ENCODE data around the gene HDAC2.
"Not testable (repeated sequence)": the region's sequence is repeated elsewhere in the genome, so short reads cannot be mapped to it uniquely, and the experiment has no call there.

HDAC2 gene

DNA sequence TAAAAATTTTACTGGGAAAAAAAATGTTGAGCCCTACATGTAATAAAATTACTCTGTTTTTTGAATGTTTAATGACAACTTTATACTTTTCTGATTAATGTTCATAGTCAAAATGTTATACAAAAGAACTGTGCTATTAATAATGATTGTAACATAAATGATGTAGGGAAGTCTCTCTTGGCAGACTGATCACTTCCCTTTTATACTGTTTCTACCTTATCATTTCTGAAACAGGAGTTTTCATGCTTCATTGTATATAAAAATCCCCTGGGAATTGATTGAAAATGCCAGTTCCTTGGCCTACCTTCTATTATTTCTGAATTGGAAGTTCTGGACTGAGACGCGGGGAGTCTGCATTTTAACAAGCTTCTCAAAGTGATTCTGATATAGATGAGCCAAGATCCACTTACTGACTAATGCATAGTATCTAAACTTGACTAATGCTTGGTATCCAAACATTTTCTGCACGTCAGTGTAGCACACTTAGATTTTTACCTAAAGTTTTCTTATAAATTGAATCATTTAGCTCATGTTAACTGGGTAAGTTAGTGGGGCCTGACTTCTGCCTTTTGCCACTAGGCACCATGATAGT lies 7.2 kb upstream of the HDAC2 start:
- no peak for DNase-seq (ENCODE audit: low read depth)
- no peak overlapping the region for H3K4me3 ChIP-seq (ENCODE audit: low read depth, low read length)

DNA sequence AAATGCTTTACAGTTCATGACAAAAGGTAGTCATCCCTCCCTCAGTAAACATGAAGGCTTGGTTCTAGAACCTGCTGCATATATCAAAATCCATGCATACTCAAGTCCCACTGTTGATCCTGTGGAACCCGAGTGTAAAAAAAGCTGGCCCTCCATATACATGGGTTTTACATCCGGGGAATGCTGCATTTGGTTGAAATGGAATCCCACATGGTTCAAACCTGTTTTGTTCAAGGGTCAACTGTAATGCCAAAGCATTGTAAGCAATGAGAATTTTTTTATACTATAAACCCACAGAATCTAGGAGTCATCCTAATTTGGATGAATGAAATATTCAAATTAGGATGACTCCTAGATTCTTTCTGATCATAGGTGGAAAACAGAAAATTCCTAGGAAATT lies 5.9 kb upstream of the HDAC2 start:
- no peak for DNase-seq (ENCODE audit: low read depth)
- no peak overlapping the region for H3K4me3 ChIP-seq (ENCODE audit: low read depth, low read length)

DNA sequence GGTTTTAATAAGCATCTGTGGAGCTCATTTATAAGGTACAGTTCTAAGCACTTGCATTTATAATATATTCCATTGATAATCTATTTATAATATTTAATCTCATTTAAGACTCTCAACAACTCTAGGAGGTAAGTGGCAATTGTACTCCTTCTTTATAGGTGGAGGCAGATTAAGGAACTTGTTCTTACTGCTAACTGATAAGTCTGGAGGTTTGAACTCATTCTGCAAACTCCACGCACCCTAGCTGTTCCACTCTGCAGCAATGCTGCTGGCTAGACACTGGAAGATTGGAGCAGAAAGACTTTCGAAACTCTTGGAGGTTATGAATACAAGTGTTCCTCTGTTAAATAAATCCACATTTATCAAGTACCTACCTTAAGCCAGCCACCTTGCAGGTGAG lies 793 bp upstream of the HDAC2 start:
- no peak for DNase-seq (ENCODE audit: low read depth)
- H3K4me3 ChIP-seq (ENCODE audit: low read depth, low read length): peak overlapping the region; percentile 94

DNA sequence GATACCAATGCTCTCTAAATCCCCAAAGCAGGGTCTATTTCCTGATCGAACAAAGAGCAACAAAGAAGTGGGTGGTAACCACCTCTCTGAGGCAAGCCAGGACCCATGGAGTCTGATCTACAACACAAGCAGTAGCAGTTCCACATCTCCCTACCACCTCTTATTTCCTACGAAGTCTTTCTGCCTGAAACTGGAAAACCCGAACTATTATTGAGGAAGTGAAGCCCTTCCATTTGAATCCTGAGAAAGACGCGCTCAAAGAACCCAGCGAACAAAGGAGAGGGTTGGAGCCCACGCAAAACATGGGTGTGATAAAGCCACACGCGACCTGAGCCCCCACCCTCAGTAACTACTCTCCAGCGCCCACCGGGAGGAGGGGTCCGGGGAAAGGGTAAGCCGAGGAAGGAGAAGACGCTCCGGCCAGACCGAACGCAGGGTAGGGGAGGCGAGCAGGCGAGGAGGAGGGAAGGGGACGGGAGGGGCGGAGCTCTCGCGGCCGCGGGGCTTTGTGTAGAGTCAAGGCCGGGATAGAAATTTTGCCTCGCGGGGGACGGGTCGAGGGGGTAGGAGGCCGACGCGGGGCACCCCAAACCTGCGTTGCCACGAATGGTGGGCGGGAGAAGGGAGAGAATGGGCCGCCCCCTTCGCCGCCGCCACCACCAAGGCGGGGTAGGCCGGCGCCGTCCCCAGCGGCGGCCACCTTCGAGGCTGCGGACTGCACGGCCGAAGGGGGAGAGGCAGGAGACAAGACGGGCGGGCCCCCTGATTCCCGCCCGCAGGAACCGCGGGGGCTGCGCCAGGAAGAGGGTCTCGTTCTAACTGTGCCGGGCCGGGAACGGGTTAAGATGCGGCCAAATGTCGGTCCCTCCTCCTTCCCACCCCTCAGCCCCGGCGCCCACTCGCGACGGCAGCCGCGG lies 802 bp downstream of the HDAC2 start:
- no peak for DNase-seq (ENCODE audit: low read depth)
- peak overlapping the region; percentile 94 for H3K4me3 ChIP-seq (ENCODE audit: low read depth, low read length)

DNA sequence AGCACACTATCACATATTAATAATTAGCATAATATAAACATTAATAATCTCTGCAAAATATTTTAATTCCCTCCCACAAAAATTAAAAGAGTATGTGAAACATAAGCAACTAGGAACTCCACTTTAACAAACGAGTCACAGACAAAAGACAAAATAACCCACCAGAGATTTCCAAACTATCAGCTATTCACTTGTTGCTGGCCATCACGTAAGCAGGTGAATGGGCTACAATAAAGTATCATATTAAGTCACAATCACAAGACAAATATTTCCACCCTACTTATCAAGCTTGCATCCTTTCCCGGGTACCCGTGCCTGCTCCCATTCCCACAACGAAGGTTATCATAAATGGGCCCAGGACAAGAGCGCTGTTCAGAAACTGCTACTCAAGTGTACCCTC lies 2.5 kb downstream of the HDAC2 start:
- DNase-seq (ENCODE audit: low read depth): no peak
- H3K4me3 ChIP-seq (ENCODE audit: low read depth, low read length): peak overlapping the region; percentile 94

DNA sequence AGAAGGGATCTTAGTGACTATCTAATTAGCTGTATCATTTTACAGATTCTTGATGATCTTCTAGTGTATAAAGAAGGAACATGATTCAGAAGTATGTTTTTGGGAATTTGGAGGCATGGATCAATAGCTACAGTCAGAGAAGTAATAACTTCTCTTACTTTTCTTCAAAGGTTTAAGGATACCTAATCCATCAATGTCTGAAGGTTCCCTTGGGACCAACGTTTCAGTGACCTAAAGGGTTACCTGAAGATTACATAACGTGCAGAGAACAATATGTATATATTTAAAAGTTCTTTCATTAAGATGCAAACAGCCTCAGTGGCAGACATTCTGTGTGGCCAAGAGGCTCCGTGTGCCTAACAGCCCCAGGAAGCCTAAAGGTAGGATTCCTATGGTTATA lies 3.2 kb downstream of the HDAC2 start:
- H3K4me3 ChIP-seq (ENCODE audit: low read depth, low read length): no peak overlapping the region
- no peak for DNase-seq (ENCODE audit: low read depth)

DNA sequence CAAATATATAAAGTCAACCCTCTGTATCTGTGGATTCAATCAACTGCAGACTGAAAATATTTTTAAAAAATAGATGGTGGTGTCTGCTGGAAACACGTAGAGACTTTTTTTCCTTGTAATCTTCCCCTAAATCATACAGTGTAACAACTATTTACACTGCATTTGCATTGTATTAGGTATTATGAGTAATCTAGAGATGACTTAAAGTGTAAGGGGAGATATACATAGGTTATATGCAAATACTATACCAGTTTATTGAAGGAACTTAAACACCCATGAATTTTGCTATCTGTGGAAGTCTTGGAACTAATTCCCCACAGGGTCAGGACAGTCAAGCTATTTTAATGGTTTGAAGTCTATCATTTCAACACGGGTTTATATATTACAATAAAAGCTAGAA lies 10.2 kb downstream of the HDAC2 start:
- no peak overlapping the region for H3K4me3 ChIP-seq (ENCODE audit: low read depth, low read length)
- DNase-seq (ENCODE audit: low read depth): no peak

DNA sequence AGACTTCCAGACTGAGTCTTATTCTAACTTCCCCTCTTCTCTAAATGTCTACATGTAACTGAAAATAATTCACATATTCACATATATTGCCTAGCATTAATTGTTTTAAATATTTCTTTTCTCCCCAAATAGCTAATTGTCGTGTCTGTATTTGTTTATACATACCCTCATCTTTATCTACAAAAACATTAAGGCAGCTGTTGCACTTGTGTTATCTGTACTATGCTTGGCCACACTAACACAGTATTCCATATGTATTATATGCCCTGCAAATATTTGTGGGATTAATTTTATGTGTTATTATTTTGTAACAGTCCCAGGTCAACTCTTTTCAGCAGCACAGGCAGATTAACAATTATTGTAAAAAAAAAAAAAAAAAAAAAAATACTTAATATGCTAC lies 11.7 kb downstream of the HDAC2 start:
- H3K4me3 ChIP-seq (ENCODE audit: low read depth, low read length): no peak overlapping the region
- DNase-seq (ENCODE audit: low read depth): no peak

DNA sequence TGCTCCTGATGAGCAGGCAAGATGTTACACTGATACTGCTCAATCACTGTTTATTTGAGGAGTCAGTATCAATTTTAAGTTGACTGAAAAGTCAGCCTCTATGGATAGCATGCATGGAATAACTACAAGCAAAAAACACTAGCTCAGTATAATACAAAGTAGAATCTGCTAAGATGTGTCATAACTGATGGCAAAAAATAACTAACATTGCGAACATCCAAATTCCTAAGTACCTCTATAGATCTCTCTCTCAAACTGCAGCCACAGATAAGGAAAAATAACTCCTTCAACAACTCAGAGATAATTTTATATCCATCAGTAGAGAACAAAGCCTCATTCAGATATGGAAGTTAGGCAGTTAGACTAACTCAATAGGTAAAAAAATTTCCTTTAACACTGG lies 16.3 kb downstream of the HDAC2 start:
- H3K4me3 ChIP-seq (ENCODE audit: low read depth, low read length): no peak overlapping the region
- DNase-seq (ENCODE audit: low read depth): no peak

DNA sequence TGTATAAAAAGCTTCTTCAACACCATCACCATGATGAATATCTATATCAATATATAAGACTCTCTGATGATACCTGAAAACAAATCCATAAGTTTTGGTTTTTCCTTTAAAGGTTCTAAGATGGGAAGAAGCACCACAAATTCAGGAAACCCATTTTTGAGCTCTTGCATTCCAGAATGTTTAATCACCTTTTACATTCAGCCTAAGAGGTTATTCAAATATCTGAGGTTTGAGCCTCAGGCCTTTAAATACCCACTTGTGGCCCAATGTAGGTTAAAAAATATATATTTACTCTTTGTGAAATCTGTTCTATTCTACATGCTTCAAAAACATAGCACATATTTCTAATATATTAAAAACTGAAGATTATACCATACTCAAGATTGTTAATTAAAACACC lies 17.6 kb downstream of the HDAC2 start:
- no peak for DNase-seq (ENCODE audit: low read depth)
- no peak overlapping the region for H3K4me3 ChIP-seq (ENCODE audit: low read depth, low read length)

DNA sequence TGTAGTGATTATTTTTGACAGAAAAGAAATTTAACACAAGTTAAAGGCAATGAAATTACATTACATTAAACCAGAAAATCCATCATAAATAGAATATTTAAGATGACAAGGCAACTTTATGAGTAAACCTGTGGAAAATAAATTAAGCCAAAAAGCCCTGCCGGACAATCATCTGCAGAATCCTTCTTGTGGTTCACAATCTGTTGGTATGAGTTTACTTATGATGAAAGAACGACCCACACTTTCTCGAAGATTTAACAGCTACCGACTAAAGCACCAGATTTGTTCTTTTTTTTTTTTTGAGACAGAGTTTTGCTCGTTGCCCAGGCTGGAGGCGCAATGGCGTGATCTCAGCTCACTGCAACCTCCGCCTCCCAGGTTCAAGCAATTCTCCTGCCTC lies 21.4 kb downstream of the HDAC2 start:
- no peak overlapping the region for H3K4me3 ChIP-seq (ENCODE audit: low read depth, low read length)
- no peak for DNase-seq (ENCODE audit: low read depth)

DNA sequence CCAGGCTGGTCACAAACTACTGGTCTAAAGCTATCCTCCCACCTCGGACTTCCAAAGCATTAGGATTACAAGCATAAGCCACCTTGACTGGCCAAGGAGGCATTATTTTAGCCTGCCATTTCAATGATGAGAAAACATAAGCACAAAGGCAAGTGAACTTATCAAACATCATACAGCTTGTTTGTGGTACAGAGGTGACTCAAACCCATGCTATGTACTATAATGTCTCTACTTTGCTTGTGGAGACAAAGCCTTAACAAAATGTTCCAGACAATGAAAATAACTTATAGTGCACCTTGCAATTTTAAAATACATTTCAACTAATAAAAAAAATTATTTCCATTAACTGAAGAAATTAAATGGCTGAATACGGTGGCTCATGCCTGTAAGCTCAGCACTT lies 26.2 kb downstream of the HDAC2 start:
- no peak for DNase-seq (ENCODE audit: low read depth)
- no peak overlapping the region for H3K4me3 ChIP-seq (ENCODE audit: low read depth, low read length)

DNA sequence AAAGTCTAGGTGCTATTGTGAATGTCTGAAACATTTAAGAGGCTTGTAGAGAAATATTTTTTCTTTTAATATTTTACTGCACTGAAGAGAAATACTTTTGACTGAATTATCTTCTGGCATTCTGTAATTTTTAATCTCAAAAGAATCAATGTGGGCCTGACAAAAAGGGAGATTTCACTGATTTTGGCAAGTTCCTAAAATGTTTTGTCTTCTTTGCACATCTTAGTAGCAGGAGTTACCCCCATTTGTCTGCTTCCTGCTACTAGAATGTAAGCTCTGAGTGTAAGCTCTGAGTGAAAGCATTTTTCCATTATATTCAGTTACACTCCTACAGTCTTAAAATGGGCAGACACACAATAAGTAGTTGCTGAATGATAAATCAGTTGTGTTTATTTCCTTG lies 31.1 kb downstream of the HDAC2 start:
- no peak overlapping the region for H3K4me3 ChIP-seq (ENCODE audit: low read depth, low read length)
- DNase-seq (ENCODE audit: low read depth): no peak

DNA sequence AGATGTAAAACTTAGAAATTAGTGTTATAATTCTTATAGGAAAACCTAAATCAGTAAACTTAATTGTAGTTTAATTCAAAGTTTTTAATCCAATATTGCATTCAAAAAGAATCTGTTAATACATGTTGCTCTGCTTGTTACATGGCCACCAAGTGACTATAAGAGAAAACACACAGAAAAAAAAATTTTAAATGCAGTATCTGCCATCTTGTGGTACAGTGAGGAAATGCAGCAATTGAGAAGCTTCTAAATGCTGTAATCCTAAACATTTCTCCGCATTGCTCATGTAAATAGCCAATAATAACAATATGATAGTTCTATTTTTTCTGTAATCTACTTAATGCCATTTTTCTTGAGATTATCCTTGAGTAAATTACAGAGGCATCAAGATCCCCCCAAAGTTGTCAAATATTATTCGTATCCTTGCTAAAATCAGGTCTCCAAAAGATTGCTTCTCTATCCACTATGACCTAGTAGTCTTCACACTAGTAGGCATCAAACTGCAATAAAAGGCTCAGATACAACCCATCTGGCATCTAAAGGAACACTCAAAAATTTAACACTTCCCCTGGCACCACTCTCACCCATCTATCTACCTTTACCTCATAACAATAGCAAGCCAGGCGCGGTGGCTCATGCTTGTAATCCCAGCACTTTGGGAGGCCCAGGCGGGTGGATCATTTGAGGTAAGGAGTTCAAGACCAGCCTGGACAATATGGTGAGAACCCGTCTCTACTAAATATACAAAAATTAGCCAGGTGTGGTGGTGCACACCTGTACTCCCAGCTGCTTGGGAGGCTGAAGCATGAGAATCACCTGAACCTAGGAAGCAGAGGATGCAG lies 34.6 kb downstream of the HDAC2 start:
- DNase-seq (ENCODE audit: low read depth): peak; percentile 16
- no peak overlapping the region for H3K4me3 ChIP-seq (ENCODE audit: low read depth, low read length)

DNA sequence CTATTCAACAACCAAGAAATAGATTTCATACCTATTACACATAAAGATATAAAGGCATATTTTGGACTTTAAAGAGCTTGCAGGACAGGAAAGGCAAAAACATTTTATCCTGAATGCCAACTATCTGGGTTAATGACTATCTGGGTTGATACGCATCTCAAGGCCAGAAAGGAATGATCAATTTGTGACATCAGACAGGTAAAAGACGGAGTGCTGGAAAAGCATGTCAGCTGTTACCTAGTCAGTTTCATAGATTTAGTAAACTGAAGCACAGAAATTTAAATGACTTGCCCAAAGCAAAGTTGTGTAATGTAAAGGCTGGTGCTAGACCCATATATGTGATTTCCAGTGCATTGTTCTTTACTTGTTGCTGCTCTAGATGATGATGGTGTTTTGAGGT lies 36.8 kb downstream of the HDAC2 start:
- no peak overlapping the region for H3K4me3 ChIP-seq (ENCODE audit: low read depth, low read length)
- DNase-seq (ENCODE audit: low read depth): no peak

DNA sequence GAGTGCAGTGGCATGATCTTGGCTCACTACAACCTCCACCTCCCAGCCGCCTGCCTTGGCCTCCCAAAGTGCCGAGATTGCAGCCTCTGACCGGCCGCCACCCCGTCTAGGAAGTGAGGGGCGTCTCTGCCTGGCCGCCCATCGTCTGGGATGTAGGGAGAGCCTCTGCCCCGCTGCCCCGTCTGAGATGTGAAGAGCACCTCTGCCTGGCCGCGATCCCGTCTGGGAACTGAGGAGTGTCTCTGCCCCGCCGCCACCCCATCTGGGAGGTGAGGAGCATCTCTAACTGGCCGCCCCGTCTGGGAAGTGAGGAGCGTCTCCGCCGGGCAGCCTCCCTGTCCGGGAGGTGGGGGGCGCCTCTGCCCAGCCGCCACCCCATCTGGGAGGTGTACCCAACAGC lies 39.0 kb downstream of the HDAC2 start:
- not testable (repeated sequence) for DNase-seq (ENCODE audit: low read depth); H3K4me3 ChIP-seq (ENCODE audit: low read depth, low read length)

DNA sequence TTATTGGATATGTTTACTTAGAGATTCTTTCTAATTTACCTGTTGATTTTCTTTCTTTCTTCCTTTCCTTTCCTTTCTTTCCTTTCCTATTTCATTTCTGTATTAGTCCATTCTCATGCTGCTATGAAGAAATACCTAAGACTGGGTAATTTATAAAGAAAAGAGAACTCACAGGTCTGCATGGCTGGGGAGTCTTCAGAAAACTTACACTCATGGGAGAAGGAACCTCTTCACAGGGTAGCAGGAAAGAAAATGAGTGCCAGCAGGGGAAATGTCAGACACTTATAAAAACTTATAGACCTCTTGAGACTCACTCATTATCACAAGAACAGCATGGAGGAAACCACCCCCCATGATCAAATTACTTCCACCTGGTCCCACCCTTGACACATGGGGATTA lies 40.8 kb downstream of the HDAC2 start:
- H3K4me3 ChIP-seq (ENCODE audit: low read depth, low read length): no peak overlapping the region
- no peak for DNase-seq (ENCODE audit: low read depth)

DNA sequence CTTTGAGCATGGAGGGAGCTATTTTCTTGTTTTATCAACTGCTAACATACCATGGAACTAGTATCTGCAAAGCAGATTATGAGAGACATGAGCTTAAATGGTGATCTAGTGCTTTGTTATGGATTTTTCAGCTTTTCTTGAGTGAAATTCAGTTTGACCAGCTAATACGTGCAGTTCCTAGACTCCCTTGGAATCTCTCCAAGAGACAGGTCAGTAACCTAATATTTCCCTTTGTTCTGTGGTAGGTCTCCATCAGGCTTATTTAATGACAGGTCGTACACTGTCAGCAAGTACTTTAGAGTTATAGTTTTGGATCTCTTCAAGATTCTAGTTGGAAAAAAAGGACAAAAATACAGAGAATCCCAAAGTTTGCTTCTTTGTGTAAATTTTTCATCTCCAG lies 43.9 kb downstream of the HDAC2 start:
- no peak for DNase-seq (ENCODE audit: low read depth)
- H3K4me3 ChIP-seq (ENCODE audit: low read depth, low read length): no peak overlapping the region

DNA sequence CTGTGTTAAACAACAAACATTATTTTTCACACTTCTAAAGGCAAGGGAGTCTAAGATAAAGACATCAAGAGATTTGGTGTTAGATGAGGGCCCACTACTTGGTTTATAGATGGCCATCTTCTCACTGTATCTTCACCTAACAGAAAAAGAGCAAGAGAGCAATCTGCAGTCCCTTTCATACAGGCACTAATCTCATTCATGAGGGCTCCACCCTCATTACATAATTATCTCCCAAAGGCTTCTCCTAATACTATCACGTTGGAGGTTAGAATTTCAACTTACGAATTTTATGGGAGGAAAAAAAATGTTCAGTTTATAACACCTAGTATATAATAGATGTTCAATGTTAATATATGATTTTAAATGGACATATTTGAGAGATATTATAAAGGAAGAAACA lies 45.6 kb downstream of the HDAC2 start:
- no peak for DNase-seq (ENCODE audit: low read depth)
- H3K4me3 ChIP-seq (ENCODE audit: low read depth, low read length): no peak overlapping the region

DNA sequence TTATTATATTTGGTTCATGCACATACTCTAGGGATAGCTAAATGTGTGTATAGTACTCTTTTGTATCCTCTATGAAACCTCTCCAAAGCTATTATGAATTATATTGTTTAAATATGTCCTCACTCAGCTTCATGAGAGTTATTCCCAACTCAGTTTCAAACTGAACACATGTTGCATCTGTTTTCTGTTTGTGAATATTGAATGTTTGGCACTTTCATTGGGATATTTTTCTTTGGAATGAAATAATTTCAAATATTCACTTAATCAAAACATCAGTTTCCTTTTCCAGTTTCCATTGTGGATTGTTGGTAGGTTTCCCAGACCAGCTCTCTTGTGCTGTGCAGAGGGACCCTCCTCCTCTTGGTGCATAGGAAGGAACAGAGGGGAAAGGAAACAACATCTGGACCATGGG lies 46.6 kb downstream of the HDAC2 start:
- no peak for DNase-seq (ENCODE audit: low read depth)
- H3K4me3 ChIP-seq (ENCODE audit: low read depth, low read length): no peak overlapping the region
